GM18519 (cell line): ENCODE measurements around the gene DOCK7.
"Not testable (repeated sequence)": the region's sequence is repeated elsewhere in the genome, so short reads cannot be mapped to it uniquely, and the experiment has no call there.

Experiments
- ATAC-seq: cut with Tn5 transposase; IDR thresholded peaks from one replicate; pipeline ENCODE4 v1.9.1; 2021; ENCODE audit warnings: mild to moderate bottlenecking, moderate library complexity; ENCODE audit not compliant: unreplicated experiment, low FRiP score

DOCK7 gene

DNA sequence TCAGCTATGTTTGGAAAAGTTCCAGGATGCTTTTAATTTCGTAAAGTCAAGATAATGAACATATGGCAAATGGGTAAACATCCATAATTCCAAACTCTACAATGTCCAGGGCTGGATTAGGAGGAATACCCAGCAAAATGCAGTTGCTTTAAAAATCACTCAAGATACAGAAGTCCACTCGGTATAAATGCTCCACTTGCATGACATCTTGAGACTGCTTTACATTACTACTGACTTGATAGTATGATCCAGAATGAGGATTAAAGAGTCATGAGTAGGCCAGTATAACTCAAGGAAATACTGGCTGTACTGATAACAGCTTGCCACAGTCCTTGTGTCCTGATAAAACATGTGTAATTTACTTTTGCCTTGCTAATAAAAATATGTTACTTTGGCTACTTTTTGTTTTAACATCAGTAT is 149.1 kb downstream of the DOCK7 start:
- ATAC-seq: no peak

DNA sequence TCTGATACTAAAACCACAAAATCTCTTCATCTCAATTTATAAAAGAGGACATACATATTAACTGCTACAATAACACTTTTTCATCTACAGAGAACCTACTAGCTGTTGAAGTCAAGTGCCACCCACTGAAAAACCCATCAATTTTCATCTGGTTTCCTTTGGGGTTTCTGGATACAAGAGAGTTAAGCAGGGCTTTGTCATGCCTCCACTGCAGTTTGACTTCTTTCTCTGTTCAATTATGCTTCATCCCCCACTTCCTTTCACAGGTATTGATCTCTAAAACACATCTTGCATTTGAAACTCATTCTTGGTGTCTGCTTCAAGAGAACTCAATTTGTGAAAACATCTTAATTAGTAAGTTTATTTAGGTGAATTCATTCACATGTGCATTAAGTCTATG is 151.3 kb downstream of the DOCK7 start:
- no peak for ATAC-seq

DNA sequence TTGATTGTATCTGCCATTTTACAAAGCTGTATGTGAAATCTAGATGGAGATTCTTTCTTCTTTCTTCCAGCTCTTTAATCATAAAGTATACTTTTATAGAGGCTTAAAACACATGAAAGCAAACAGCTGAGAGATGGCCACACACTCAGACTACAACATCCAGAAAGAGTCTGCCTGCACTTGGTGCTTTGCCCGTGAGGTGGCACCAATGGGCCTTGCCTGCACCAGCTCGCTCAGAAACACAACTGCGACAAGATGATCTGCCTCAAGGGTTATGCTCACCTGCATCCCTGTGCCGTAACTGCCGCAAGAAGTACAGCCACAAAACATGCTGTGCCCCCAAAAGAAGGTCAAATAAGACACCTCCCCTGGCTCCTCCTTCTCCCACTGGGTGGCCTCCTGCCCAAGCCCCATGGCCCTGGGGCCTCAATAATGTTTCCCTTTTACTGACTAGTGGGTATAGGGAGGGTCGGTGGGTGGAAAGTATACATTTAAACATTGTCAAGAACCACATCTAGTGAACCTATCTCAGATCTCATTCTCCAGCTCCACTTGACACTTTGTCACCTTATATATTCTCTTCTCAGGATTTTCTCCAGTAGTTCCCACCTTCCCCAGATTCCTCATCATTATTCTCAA is 157.6 kb downstream of the DOCK7 start:
- no peak for ATAC-seq

GRCh38 chr1:62529227-62529626 is 159.0 kb downstream of the DOCK7 start:
- no peak for ATAC-seq

DNA sequence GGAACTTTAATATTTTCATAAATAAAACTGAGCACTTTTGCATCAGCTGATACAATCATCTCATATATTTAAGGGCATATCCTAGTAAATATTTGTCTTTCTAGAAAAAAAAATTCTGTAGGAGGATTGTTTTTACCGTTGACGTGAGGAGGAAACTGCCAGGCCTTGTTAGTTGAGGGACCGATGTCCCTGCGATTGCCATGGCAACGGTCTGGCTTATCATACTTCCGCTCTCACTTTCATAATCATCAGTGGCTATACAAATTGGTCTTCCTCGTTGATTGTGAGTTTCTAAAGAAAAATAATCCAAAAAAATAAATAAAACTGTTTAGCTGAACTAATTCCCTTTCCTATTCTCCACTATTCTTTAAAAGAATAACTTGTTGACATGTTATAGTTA is 160.2 kb downstream of the DOCK7 start:
- no peak for ATAC-seq

- not testable (repeated sequence) for ATAC-seq
These were observed 160.8 kb downstream of the DOCK7 start for GRCh38 chr1:62527346-62527745.

GRCh38 chr1:62523860-62524259 is 164.3 kb downstream of the DOCK7 start:
- no peak for ATAC-seq

DNA sequence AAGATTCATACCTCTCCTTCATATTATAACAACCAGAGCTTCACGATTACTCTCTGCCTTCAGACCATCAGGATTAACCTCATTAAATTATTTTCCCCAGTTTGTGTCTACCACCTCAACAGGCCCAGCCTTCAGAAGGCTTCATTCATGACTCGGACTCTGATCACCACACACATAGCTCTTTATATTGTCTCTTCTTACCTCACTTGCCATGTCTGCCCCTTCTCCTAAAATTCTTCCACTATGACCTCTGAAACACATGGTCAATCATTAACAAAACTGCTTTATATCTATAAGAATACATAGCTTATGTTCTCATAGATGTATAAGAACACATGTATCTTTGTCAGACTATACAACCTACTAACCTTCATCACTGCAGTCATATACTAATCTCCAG is 171.6 kb downstream of the DOCK7 start:
- no peak for ATAC-seq

DNA sequence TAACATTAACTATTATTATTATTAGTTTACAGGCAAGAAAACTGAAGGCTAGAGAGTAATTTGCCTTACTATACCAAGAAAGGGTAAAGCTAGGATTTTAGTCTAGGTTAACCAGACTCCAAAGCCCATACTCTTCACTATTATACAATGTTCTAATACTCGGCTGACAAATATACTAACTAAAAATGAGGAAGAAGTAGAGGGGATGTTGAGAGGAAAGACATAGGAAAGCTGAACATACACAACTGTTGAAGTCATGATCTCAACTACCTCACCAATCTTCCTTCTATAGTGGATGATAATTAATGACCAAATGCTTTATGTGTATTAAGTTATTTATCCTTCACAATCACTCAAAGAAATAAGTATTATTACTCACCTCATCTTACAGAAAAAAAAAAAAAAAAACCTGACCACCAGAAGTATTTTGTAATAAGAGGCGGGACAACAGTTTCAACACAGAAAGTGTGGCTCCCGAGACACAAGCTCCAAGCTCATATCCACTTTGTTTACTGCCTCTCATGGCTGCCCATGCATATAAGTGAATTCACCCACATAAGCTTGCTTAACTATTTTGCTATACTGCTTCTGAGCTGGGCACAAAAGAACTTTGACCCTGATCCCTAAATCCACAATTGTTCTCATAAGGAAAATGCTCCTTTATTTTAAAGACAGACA is 173.3 kb downstream of the DOCK7 start:
- ATAC-seq: no peak

DNA sequence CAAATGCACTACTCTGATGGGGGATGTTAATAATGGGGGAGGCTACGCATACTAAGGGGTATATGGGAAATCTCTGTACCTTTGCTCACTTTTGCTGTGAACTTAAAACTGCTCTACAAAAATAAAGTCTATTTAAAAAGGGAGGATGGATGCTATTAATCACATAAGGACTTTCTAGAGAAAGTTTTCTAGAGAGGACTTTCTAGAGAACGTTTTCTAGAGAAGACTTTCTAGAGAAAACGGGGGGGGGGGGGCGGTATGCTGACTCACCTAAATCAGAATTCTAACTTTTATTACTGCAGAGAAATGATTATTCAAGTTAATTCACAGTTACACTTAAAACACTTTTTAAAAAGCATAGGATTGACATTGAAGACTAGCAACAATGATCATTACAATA is 175.2 kb downstream of the DOCK7 start:
- ATAC-seq: no peak

DNA sequence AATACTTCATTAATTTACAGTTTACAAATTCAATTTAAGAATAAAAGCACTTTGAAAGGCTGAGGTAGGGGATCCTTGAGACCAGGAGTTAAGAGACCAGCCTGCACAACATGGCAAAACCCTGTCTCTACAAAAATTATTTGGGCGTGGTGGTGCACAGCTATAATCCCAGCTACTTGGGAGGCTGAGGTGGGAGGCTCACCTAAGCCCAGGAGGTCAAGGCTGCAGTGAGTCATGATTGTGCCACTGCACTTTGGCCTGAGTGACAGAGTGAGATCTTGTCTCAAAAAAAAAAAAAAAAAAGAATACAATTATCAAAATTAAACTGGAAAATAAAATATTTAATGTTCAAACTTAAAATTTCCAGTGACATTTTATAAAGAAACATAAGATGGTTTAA is 179.2 kb downstream of the DOCK7 start:
- no peak for ATAC-seq

- no peak for ATAC-seq
These were observed 179.9 kb downstream of the DOCK7 start for GRCh38 chr1:62508187-62508758.

- no peak for ATAC-seq
These were observed 188.0 kb downstream of the DOCK7 start for GRCh38 chr1:62500210-62500609.

GRCh38 chr1:62494137-62494536 is 194.0 kb downstream of the DOCK7 start:
- no peak for ATAC-seq

DNA sequence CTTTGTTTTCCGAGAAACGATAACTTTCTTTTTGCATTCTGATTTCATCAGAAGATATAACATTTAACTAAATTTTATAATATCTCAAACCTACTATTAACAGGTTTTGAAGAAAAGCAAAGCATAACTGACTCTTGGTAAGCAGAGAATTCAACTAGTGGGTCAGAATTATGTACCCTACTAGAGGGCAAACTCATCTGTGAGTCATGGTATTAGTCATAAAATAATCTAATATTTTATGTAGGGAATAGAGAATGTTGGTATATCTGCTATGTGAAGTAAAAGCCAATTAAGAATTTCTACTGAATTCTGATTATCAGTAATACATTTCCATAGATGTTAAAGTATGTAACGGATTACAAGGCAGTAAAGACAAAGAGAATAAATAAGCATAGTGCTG is 194.5 kb downstream of the DOCK7 start:
- ATAC-seq: no peak

DNA sequence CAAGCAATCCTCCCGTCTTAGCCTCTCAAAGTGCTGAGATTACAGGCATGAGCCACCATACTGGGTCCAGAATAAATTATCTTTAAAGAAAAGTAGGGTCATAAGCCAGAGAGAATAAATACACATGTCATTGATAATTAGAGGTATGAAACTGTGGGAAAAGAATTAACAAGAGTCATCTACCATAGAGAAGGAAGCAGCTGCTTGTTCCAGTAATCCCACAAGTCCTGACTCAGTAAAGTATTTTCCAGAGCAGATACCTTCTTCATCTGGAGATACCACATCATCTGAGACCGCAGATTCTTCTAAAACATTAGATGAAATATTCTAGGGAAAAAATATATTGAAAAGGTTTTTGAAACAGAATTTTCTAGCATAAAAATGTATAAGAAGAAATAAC is 195.7 kb downstream of the DOCK7 start:
- ATAC-seq: no peak

DNA sequence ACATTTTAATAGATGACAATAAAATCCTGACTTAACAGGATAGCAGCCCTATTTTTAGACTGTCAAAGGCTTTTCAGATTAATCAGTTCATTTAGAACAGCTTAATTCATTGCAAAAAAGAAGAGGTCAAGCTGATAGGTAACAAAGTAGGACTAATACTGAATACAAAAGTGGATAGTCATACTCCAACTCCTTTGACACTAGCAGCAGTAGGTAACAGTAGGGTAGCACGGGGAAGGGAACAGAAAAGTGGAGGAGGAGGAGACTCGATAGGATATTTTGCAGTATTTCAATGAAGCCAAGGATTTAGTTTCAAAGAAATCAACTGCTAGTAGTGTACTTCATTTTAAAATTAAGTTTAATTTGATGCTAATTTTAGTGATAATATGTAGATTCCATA is 200.2 kb downstream of the DOCK7 start:
- ATAC-seq: no peak

GRCh38 chr1:62484824-62485468 is 203.2 kb downstream of the DOCK7 start:
- no peak for ATAC-seq

GRCh38 chr1:62481681-62482080 is 206.5 kb downstream of the DOCK7 start:
- no peak for ATAC-seq

DNA sequence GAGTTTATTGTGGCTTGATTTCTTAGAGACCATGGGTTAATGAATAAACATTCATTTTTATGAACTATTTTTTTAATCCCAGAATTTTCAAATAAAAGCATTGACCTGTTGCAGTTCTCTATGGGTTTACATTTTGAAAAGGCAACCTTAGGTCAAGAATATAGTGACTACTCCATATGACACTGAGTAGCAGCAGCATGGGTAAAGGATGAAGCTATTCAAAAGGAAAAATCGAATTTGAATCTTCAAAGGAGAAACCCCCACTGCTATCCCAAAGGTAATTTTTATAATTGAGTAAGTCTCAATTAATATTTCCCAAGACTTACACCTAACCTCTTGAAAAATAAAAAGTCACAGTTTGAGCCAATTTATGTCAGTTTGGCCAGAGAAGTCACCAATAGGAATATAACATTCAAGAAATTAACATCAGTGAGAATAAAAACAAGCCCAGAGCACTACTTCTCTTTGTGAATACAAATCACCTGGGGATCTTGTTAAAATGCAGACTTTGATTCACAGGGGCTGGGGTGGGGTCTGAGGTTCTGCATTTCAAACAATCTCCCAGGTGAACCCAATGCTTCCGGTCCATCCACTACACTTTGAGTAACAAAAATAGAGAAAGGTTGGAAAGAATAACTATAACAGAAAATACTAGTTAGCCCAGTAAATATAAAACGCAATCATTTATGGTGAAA is 211.5 kb downstream of the DOCK7 start:
- ATAC-seq: no peak

- ATAC-seq: no peak
These were observed 221.1 kb downstream of the DOCK7 start for GRCh38 chr1:62467092-62467491.
